Smooth muscle cell (in vitro differentiated cells): ENCODE data around the gene KCTD20. TPM values are rescaled to one million over a fixed set of nuclear protein-coding genes. Genes with fewer than 3 reads are reported as not detected.

Source experiments
- DNase-seq: peaks from one replicate; lab custom pipeline; 2025; ENCODE audit not compliant: unreplicated experiment; lab: John Stamatoyannopoulos, UW
- H2AFZ ChIP-seq: fragments of 200-600 bp; sonication (generic); 2 replicates; pipeline ENCODE4 v1.6.0; 2016; ENCODE audit warnings: antibody characterized with exemption, low read depth, mild to moderate bottlenecking
- H3F3A ChIP-seq: fragments of 200-600 bp; sonication (generic); 2 replicates; pipeline ENCODE4 v1.6.0; 2017; ENCODE audit warnings: antibody characterized with exemption, low read depth
- H3K27ac ChIP-seq: fragments of 200-600 bp; sonication (generic); 2 replicates; pipeline ENCODE4 v1.5.1; 2016; ENCODE audit warnings: low read depth, mild to moderate bottlenecking
- H3K27me3 ChIP-seq: fragments of 200-600 bp; sonication (generic); 2 replicates; pipeline ENCODE4 v1.6.1; 2016; ENCODE audit warnings: low read depth, mild to moderate bottlenecking
- H3K36me3 ChIP-seq: fragments of 200-600 bp; sonication (generic); 2 replicates; pipeline ENCODE4 v1.5.1; 2016; ENCODE audit warnings: low read depth
- H3K4me1 ChIP-seq: fragments of 200-600 bp; sonication (generic); 2 replicates; pipeline ENCODE4 v1.5.1; 2016; ENCODE audit warnings: low read depth
- H3K4me2 ChIP-seq: fragments of 200-600 bp; sonication (generic); 2 replicates; pipeline ENCODE4 v1.6.0; 2016; ENCODE audit warnings: mild to moderate bottlenecking
- H3K4me3 ChIP-seq: fragments of 200-600 bp; sonication (generic); 2 replicates; pipeline ENCODE4 v1.5.1; 2016; ENCODE audit warnings: mild to moderate bottlenecking
- H3K79me2 ChIP-seq: fragments of 200-600 bp; sonication (generic); 2 replicates; pipeline ENCODE4 v1.6.0; 2016; ENCODE audit warnings: low read depth, mild to moderate bottlenecking
- H3K9ac ChIP-seq: fragments of 200-600 bp; sonication (generic); 2 replicates; pipeline ENCODE4 v1.6.0; 2016; ENCODE audit warnings: low read depth
- H3K9me3 ChIP-seq: fragments of 200-600 bp; sonication (generic); replicated peaks from 2 replicates; pipeline ENCODE4 v1.5.1; 2016; ENCODE audit warnings: low read depth
- H4K20me1 ChIP-seq: fragments of 200-600 bp; sonication (generic); 2 replicates; pipeline ENCODE4 v1.6.0; 2016; ENCODE audit warnings: low read depth
- WGBS: methylation state at CpG from one replicate; pipeline ENCODE4 v1.1.7; 2016; ENCODE audit warnings: low lambda C conversion rate; 5-methylcytosine and 5-hydroxymethylcytosine counted together
- polyA plus RNA-seq: library from polyadenylated mRNA; unstranded; fragments of >200 nt; fragmentation: Nextera tagmentation; extraction: Ambion mirVana; gene quantifications from 2 replicates; pipeline ENCODE4 v1.2.1, GENCODE V29; 2016
- total RNA-seq: library from RNA; depleted of rRNA; stranded (reverse); fragments of >200 nt; gene quantifications from 2 replicates; pipeline ENCODE4 v1.2.3, GENCODE V29; 2014
- TF ChIP-seq, protein P1 (sequence below): fragments of 200-600 bp; sonication (generic); IDR thresholded peaks from 2 replicates; pipeline ENCODE4 v1.5.1; 2017; ENCODE audit warnings: borderline replicate concordance, mild to moderate bottlenecking, antibody characterized with exemption; ENCODE audit not compliant: insufficient read depth, poor library complexity, severe bottlenecking

KCTD20 gene
- total and polyA plus RNA-seq, 2 experiments from 2014 or later, result 31.3 to 54.9 TPM

DNA sequence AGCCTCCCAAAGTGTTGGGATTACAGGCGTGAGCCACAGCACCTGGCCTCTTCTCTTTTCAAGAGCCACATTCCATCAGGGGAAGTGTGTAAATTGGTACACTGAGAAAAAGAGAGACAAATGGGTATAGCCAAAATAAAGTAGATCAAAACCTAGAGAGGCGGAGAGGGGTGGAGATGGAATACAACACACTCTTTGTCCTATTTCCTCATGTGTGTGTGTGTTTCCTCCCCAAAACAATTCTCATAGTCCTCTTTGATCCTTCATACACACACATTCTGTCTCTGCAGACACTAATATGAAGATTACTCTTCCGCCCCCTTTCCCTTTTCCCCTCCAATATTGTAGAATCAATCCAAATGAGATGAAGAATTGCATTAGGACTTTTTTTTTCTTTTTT lies 16.2 kb upstream of the KCTD20 start:
- Histone ChIP-seq H2AFZ (no peak overlapping the region), H3K36me3 (no peaks in the 10 kb centered on the region), H3K4me1 (peaks cover 12% of the 10 kb centered on the region), H3K4me2 (no peak overlapping the region), H3K27ac (no peak overlapping the region), H3K9me3 (no peaks in the 10 kb centered on the region), H4K20me1 (no peaks in the 10 kb centered on the region), H3K4me3 (no peak overlapping the region), H3K79me2 (no peaks in the 10 kb centered on the region), H3F3A (peaks cover 9% of the 10 kb centered on the region), H3K9ac (no peak overlapping the region), H3K27me3 (no peaks in the 10 kb centered on the region)
- 95% methylated on average over 3 of the region's 3 CpGs for WGBS
- DNase-seq, result no peak
- TF ChIP-seq, protein P1, sequence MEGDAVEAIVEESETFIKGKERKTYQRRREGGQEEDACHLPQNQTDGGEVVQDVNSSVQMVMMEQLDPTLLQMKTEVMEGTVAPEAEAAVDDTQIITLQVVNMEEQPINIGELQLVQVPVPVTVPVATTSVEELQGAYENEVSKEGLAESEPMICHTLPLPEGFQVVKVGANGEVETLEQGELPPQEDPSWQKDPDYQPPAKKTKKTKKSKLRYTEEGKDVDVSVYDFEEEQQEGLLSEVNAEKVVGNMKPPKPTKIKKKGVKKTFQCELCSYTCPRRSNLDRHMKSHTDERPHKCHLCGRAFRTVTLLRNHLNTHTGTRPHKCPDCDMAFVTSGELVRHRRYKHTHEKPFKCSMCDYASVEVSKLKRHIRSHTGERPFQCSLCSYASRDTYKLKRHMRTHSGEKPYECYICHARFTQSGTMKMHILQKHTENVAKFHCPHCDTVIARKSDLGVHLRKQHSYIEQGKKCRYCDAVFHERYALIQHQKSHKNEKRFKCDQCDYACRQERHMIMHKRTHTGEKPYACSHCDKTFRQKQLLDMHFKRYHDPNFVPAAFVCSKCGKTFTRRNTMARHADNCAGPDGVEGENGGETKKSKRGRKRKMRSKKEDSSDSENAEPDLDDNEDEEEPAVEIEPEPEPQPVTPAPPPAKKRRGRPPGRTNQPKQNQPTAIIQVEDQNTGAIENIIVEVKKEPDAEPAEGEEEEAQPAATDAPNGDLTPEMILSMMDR, result no peak

DNA sequence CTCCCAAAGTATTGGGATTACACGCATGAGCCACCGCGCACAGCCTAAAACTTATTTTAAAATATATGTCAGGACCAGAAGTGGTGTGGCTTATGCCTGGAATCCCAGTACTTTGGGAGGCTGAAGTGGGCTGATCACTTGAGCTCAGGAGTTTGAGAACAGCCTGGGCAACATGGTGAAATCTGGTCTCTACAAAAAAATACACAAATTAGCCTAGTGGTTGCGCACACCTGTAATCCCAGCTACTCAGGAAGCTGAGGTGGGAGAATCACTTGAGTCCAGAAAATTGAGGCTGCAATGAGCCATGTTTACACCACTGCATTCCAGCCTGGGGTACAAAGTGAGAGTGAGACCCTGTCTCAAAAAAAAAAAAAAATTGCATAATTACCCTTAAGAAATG lies 13.9 kb upstream of the KCTD20 start:
- Histone ChIP-seq H3K9me3 (no peaks in the 10 kb centered on the region), H3K4me2 (no peak overlapping the region), H3K4me3 (no peak overlapping the region), H4K20me1 (no peaks in the 10 kb centered on the region), H2AFZ (no peak overlapping the region), H3F3A (peaks cover 3% of the 10 kb centered on the region), H3K4me1 (peaks cover 2% of the 10 kb centered on the region), H3K27ac (no peak overlapping the region), H3K27me3 (no peaks in the 10 kb centered on the region), H3K36me3 (no peaks in the 10 kb centered on the region), H3K9ac (no peak overlapping the region), H3K79me2 (no peaks in the 10 kb centered on the region)
- DNase-seq, result no peak
- TF ChIP-seq, protein P1, result no peak
- 99% methylated on average over 4 of the region's 4 CpGs for WGBS

DNA sequence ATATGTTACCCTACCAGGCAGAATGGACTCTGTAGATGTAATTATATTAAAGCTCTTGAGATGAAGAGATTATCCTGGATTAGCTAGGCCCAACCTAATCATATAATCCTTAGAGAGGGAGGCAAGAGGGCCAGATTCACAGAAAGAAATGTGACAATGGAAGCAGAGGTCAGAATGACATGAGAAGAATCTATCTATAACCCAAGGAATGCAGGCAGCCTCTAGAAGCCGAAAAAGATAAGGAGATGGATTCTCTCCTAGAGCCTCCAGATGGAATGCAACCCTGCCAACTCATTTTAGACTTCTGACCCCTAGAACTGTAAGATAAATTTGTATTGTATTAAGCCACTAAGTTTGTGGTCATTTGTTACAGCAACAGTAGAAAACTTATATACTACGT lies 12.4 kb upstream of the KCTD20 start:
- no peak for DNase-seq

DNA sequence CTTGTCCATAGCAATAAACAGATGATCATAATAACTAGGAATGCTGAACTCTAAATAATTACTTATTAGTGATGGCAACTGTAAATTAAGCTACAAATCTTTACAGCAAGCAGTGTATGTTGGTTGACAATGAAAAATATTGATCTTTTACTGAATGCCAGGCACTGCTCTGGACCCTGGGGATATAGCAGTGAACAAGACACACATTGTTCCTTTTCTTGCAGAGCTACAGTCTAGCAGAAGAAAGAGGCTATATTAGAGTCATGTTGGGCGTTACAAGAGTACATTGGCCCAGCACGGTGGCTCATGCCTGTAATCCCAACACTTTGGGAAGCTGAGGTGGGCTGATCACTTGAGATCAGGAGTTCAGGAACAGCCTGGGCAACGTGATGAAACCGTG lies 11.6 kb upstream of the KCTD20 start:
- H3K4me2 ChIP-seq, result no peak overlapping the region
- WGBS, result 97% methylated on average over 4 of the region's 4 CpGs
- no peak overlapping the region for H2AFZ ChIP-seq
- no peaks in the 10 kb centered on the region for H4K20me1 ChIP-seq
- H3K4me1 ChIP-seq, result no peaks in the 10 kb centered on the region
- no peak for DNase-seq
- TF ChIP-seq, protein P1, result no peak
- H3K79me2 ChIP-seq, result no peaks in the 10 kb centered on the region
- no peaks in the 10 kb centered on the region for H3K9me3 ChIP-seq
- H3K27ac ChIP-seq, result no peak overlapping the region
- H3K4me3 ChIP-seq, result no peak overlapping the region
- no peaks in the 10 kb centered on the region for H3K36me3 ChIP-seq
- no peaks in the 10 kb centered on the region for H3K27me3 ChIP-seq
- no peaks in the 10 kb centered on the region for H3F3A ChIP-seq
- H3K9ac ChIP-seq, result no peak overlapping the region

More for the DNA sequence above, 12.4 kb upstream of the KCTD20 start:
- Histone ChIP-seq H3K27ac (peak overlapping the region; percentile 29), H3K79me2 (no peaks in the 10 kb centered on the region), H3K36me3 (no peaks in the 10 kb centered on the region), H3K4me2 (no peak overlapping the region), H2AFZ (no peak overlapping the region), H3K9me3 (no peaks in the 10 kb centered on the region), H4K20me1 (no peaks in the 10 kb centered on the region), H3K4me1 (no peaks in the 10 kb centered on the region), H3K4me3 (no peak overlapping the region), H3K9ac (no peak overlapping the region), H3K27me3 (no peaks in the 10 kb centered on the region), H3F3A (no peaks in the 10 kb centered on the region)
- TF ChIP-seq, protein P1, result no peak
- 36% methylated on average over 2 of the region's 2 CpGs for WGBS
